ENCODE results near the gene JHY. TPM values are rescaled to one million over a fixed set of nuclear protein-coding genes. Genes with fewer than 3 reads are reported as not detected.

JHY gene
- total and polyA plus RNA-seq, 2 of the 8 experiments (the other 6 are each of a cell fraction or from before 2014, with no cell fraction given) = 0.29 to 0.91 TPM

GRCh38 chr11:122979815-122980595 lies 97.4 kb downstream of the JHY start:
- H3K4me1 ChIP-seq (replicated peaks in 1 of 4; ENCODE audit: control insufficient read depth in 3 of 4, insufficient read depth in 4 of 4, low read length in 3 of 4) = peaks cover 0 to 26% (median 17%) of the 10 kb centered on the region in 4 experiments; a peak in 6 of 7 replicates
- peak in 1 of 2 experiments; percentile 54 for DNase-seq (ENCODE audit: low read depth in 1 of 2, low spot score in 2 of 2)
- TF ChIP-seq NRF1 (IDR thresholded peaks at IDR 0.05; ENCODE audit: low read depth, low read length) = no peak
- no peak for TF ChIP-seq RFX5 (IDR thresholded peaks at IDR 0.05; ENCODE audit: borderline replicate concordance, low read depth, low read length)
- TF ChIP-seq BCL11A (IDR thresholded peaks at IDR 0.05; ENCODE audit: low read depth in 2 of 2, low read length in 2 of 2) = no peak
- peak; percentile 96 for TF ChIP-seq RNF2 (IDR thresholded peaks at IDR 0.05; ENCODE audit: borderline replicate concordance, low read depth, low read length, missing control alignments, poor library complexity, severe bottlenecking)
- TF ChIP-seq YY1 (IDR thresholded peaks at IDR 0.05; ENCODE audit: low read depth, low read length) = no peak
- TF ChIP-seq EZH2 (IDR thresholded peaks at IDR 0.05; ENCODE audit: low read depth, low read length, severe bottlenecking) = peak; percentile 94
- TF ChIP-seq TEAD4 (IDR thresholded peaks at IDR 0.05; ENCODE audit: low read depth, low read length) = no peak
- TF ChIP-seq EP300 (IDR thresholded peaks at IDR 0.05; ENCODE audit: borderline replicate concordance in 1 of 2, low read depth in 2 of 2, low read length in 2 of 2) = no peak
- TF ChIP-seq GABPA (IDR thresholded peaks at IDR 0.05; ENCODE audit: borderline replicate concordance, insufficient read depth, low read length) = no peak
- no peak for TF ChIP-seq MAFK (IDR thresholded peaks at IDR 0.05; ENCODE audit: low read depth, low read length)

More at GRCh38 chr11:122979815-122980595, 97.4 kb downstream of the JHY start:
- H3K9me3 ChIP-seq (ENCODE audit: insufficient read depth in 2 of 2, low read depth in 1 of 2, low read length in 1 of 2) = no peaks in the 10 kb centered on the region
- H2BK120ac ChIP-seq (replicated peaks; ENCODE audit: low read depth, low read length) = no peak overlapping the region
- H3K18ac ChIP-seq (ENCODE audit: extremely low read depth, low read length) = no peak overlapping the region
- H3K56ac ChIP-seq (replicated peaks; ENCODE audit: insufficient read length, low read depth, low read length) = no peak overlapping the region
- H3K4ac ChIP-seq (replicated peaks; ENCODE audit: insufficient read length, low read depth, low read length) = no peak overlapping the region
- H4K5ac ChIP-seq (ENCODE audit: insufficient read length, low read depth, low read length) = no peak overlapping the region
- CTCF ChIA-PET (ENCODE audit: partially characterized antibody) = interaction anchor here (0.5 to 2.4 kb wide), 5 partner anchors 25 to 74 kb away, joined by 3 to 9 read pairs (median 4); no protein-coding TSS in a partner anchor
- no peaks in the 10 kb centered on the region for H3K79me1 ChIP-seq (ENCODE audit: low read depth, low read length)
- WGBS, 2 experiments (ENCODE audit: extremely low coverage in 1 of 2, insufficient coverage in 1 of 2, insufficient read length in 1 of 2, insufficient replicate concordance in 2 of 2, low coverage in 1 of 2, low lambda C conversion rate in 2 of 2, missing lambda C conversion rate in 1 of 2) = 8% methylated on average over 27 of the region's 27 CpGs; no CpG with 5 or more reads in 1 of the 2 experiments
- no peak overlapping the region for H4K91ac ChIP-seq (replicated peaks; ENCODE audit: insufficient read length, low read length)
- no peak overlapping the region for H3K23ac ChIP-seq (ENCODE audit: insufficient read length)
- H2BK15ac ChIP-seq (ENCODE audit: low read length) = no peak overlapping the region
- FAIRE-seq = no peak
- H2BK20ac ChIP-seq (ENCODE audit: low read length) = no peak overlapping the region
- peak overlapping the region in 2 of 4 experiments; percentile 0 to 52; a peak in 4 of 8 replicates for H3K4me3 ChIP-seq (ENCODE audit: extremely low read depth in 1 of 4, insufficient read depth in 2 of 4, low read depth in 3 of 4, low read length in 4 of 4)
- H3K9ac ChIP-seq (replicated peaks in 1 of 4; ENCODE audit: extremely low read depth in 1 of 4, low read depth in 3 of 4, low read length in 3 of 4) = no peak overlapping the region
- no peak overlapping the region for H2AK5ac ChIP-seq (ENCODE audit: low read depth, low read length)
- no peak overlapping the region for H2AFZ ChIP-seq (ENCODE audit: low read length)
- H4K20me1 ChIP-seq (replicated peaks in 1 of 2; ENCODE audit: control insufficient read depth in 1 of 2, insufficient read depth in 2 of 2, low read length in 2 of 2) = peaks cover 9 to 21% of the 10 kb centered on the region in 2 experiments
- peaks cover 83 to 99% (median 93%) of the 10 kb centered on the region in 4 experiments for H3K27me3 ChIP-seq (replicated peaks in 1 of 4; ENCODE audit: control insufficient read depth in 3 of 4, extremely low read depth in 1 of 4, insufficient read depth in 3 of 4, low read length in 3 of 4)
- H2BK5ac ChIP-seq (ENCODE audit: low read depth, low read length) = no peak overlapping the region
- no peak overlapping the region for H3K27ac ChIP-seq (ENCODE audit: low read depth, low read length)
- no peak overlapping the region; the same call in 1 of the 2 replicates for H4K8ac ChIP-seq (ENCODE audit: extremely low read depth, insufficient read depth, low read length)
- H3K36me3 ChIP-seq (ENCODE audit: control insufficient read depth in 2 of 4, insufficient read depth in 4 of 4, low read length in 3 of 4) = peaks cover 0 to 8% (median 0%) of the 10 kb centered on the region in 4 experiments; a peak in 3 of 8 replicates
- H3K79me2 ChIP-seq (ENCODE audit: control insufficient read depth in 1 of 2, insufficient read depth in 2 of 2, low read length in 2 of 2) = no peaks in the 10 kb centered on the region
- no peak overlapping the region for H2BK12ac ChIP-seq (ENCODE audit: low read depth, low read length)
- H3K23me2 ChIP-seq (ENCODE audit: low read depth, low read length) = peaks cover 22% of the 10 kb centered on the region; the same call in 1 of the 2 replicates
- peak overlapping the region; percentile 71 to 89 for H3K4me2 ChIP-seq (ENCODE audit: insufficient read depth in 1 of 2, low read depth in 2 of 2, low read length in 2 of 2)
- H3K14ac ChIP-seq (ENCODE audit: insufficient read length) = no peak overlapping the region
- POLR2A ChIA-PET (ENCODE audit: partially characterized antibody) = no interaction called here

All from H1 (cell line).